Measurements from ENCODE around the gene FTSJ3. TPM values are rescaled to one million over a fixed set of nuclear protein-coding genes. Genes with fewer than 3 reads are reported as not detected.

Gene FTSJ3
- total RNA-seq, 2 donors from 2014 or later: 25.4 to 44.6 TPM

- intact Hi-C loops (cut with DNase I): loop anchor here (10.0 kb wide), 1 partner anchor 50 kb away; the partner anchor contains the start of genes FTSJ3 and PSMC5
- Histone ChIP-seq H3K4me3 (peak overlapping the region; percentile 92), H3K27ac (peak overlapping the region; percentile 99), H3K36me3 (no peaks in the 10 kb centered on the region), H3K4me1 (peaks cover 8% of the 10 kb centered on the region), H3K9ac (ENCODE audit: low read depth in 2 of 2, low read length in 2 of 2) (peak overlapping the region; percentile 77 to 99), H3K27me3 (no peaks in the 10 kb centered on the region), H3K9me3 (no peaks in the 10 kb centered on the region)
- DNase-seq: no peak
- TF ChIP-seq CTCF (IDR thresholded peaks at IDR 0.05): no peak
Observed at GRCh38 chr17:63774969-63775265, 52.5 kb downstream of the FTSJ3 start.

- Histone ChIP-seq H3K9ac (ENCODE audit: low read depth in 2 of 2, low read length in 2 of 2) (peak within 1 kb of the TSS; percentile 81 to 99), H3K4me3 (peak within 1 kb of the TSS; percentile 92), H3K4me1 (peaks cover 8% of the 10 kb centered on the region), H3K27ac (peak within 1 kb of the TSS; percentile 99), H3K27me3 (no peaks in the 10 kb centered on the region), H3K9me3 (no peaks in the 10 kb centered on the region), H3K36me3 (no peaks in the 10 kb centered on the region)
- intact Hi-C loops (cut with DNase I): loop anchor here (10.0 kb wide), 1 partner anchor 50 kb away; the partner anchor contains the start of genes FTSJ3 and PSMC5
- peak; percentile 92 for DNase-seq
- no peak for TF ChIP-seq CTCF (IDR thresholded peaks at IDR 0.05)
Observed at GRCh38 chr17:63774141-63774968, 53.1 kb downstream of the FTSJ3 start, which contains the start of gene DDX42. Gene DDX42, plus strand, starts transcription at chr17:63774170. Its CDS starts 12,880 bp downstream, at chr17:63787050.

GRCh38 chr17:63773272-63774140 is 54.0 kb downstream of the FTSJ3 start, which contains the start of gene CCDC47:
Gene CCDC47, minus strand, starts transcription at chr17:63773597. Its CDS starts 7,422 bp downstream, at chr17:63766175.
- Histone ChIP-seq H3K27me3 (no peaks in the 10 kb centered on the region), H3K4me3 (peak within 1 kb of the TSS; percentile 92), H3K27ac (peak within 1 kb of the TSS; percentile 99), H3K36me3 (no peaks in the 10 kb centered on the region), H3K4me1 (peaks cover 8% of the 10 kb centered on the region), H3K9me3 (no peaks in the 10 kb centered on the region), H3K9ac (ENCODE audit: low read depth in 2 of 2, low read length in 2 of 2) (peak within 1 kb of the TSS; percentile 81 to 99)
- TF ChIP-seq CTCF (IDR thresholded peaks at IDR 0.05): no peak
- DNase-seq: peak; percentile 99
- intact Hi-C loops (cut with DNase I): loop anchor here (10.0 kb wide), 1 partner anchor 51 kb away; the partner anchor contains the start of genes FTSJ3 and PSMC5

- Histone ChIP-seq H3K27me3 (no peaks in the 10 kb centered on the region), H3K4me3 (peak overlapping the region; percentile 92), H3K9me3 (no peaks in the 10 kb centered on the region), H3K36me3 (no peaks in the 10 kb centered on the region), H3K4me1 (peaks cover 8% of the 10 kb centered on the region), H3K27ac (peak overlapping the region; percentile 99), H3K9ac (ENCODE audit: low read depth in 2 of 2, low read length in 2 of 2) (peak overlapping the region; percentile 81 to 99)
- intact Hi-C loops (cut with DNase I): loop anchor here (10.0 kb wide), 1 partner anchor 52 kb away; the partner anchor contains the start of genes FTSJ3 and PSMC5
- no peak for TF ChIP-seq CTCF (IDR thresholded peaks at IDR 0.05)
- peak; percentile 23 for DNase-seq
Observed at GRCh38 chr17:63772801-63773271, 54.6 kb downstream of the FTSJ3 start.

Other genes starting within 250 kb of the FTSJ3 start
- gene TACO1, start 226.8 kb downstream of the FTSJ3 start, total RNA-seq: 10 to 100 TPM; 34.1 to 51.6 TPM
- gene MAP3K3, start 205.2 kb downstream of the FTSJ3 start, total RNA-seq: 10 to 100 TPM; 13.4 to 15.5 TPM
- 1 to 10 TPM; 3.6 to 5.6 TPM for gene LIMD2, start 127.5 kb downstream of the FTSJ3 start, total RNA-seq
- gene STRADA, start 85.9 kb downstream of the FTSJ3 start, total RNA-seq: 10 to 100 TPM; 15.6 to 19.9 TPM
- gene CCDC47, start 54.1 kb downstream of the FTSJ3 start, total RNA-seq: 100 to 1,000 TPM; 128 to 145 TPM
- gene DDX42, start 53.5 kb downstream of the FTSJ3 start, total RNA-seq: 10 to 100 TPM; 71.1 to 74.5 TPM
- 100 to 1,000 TPM in 1 of 2 donors, 10 to 100 TPM in 1; 86.1 to 138 TPM for gene PSMC5, start 232 bp downstream of the FTSJ3 start, total RNA-seq
- 100 to 1,000 TPM in 1 of 2 donors, 10 to 100 TPM in 1; 77.2 to 124 TPM for gene SMARCD2, start 15.0 kb upstream of the FTSJ3 start, total RNA-seq
- not detected for gene CSH2, start 46.0 kb upstream of the FTSJ3 start, total RNA-seq
- gene GH2, start 54.3 kb upstream of the FTSJ3 start, total RNA-seq: not detected
- gene CSH1, start 68.9 kb upstream of the FTSJ3 start, total RNA-seq: not detected
- not detected for gene CSHL1, start 83.6 kb upstream of the FTSJ3 start, total RNA-seq
- gene GH1, start 91.2 kb upstream of the FTSJ3 start, total RNA-seq: not detected
- gene CD79B, start 104.7 kb upstream of the FTSJ3 start, total RNA-seq: 1 to 10 TPM; 1.5 to 1.7 TPM
- gene SCN4A, start 145.3 kb upstream of the FTSJ3 start, total RNA-seq: under 1 TPM; 0.07 to 0.27 TPM
- under 1 TPM in 1 of 2 donors, not detected in 1; 0.16 TPM for gene PRR29, start 170.7 kb upstream of the FTSJ3 start, total RNA-seq
- gene ICAM2, start 193.0 kb upstream of the FTSJ3 start, total RNA-seq: 1 to 10 TPM; 9.2 to 9.5 TPM

All from colonic mucosa (tissue), 4 donors.